A549 (cell line): ENCODE measurements around the gene SH3RF2.

ENCODE experiments used
- HOXA7 ChIP-seq: fragments of 250-450 bp; sonication (Bioruptor Pico); IDR thresholded peaks from 2 replicates; pipeline ENCODE4 v1.5.0; 2020; ENCODE audit warnings: mild to moderate bottlenecking, moderate library complexity
- SMC3 ChIP-seq: fragments of >200 bp; sonication (Bioruptor Twin); formaldehyde crosslinking; IDR thresholded peaks from 3 replicates; pipeline ENCODE4 v1.6.1; 2018; ENCODE audit warnings: inconsistent platforms

DNA sequence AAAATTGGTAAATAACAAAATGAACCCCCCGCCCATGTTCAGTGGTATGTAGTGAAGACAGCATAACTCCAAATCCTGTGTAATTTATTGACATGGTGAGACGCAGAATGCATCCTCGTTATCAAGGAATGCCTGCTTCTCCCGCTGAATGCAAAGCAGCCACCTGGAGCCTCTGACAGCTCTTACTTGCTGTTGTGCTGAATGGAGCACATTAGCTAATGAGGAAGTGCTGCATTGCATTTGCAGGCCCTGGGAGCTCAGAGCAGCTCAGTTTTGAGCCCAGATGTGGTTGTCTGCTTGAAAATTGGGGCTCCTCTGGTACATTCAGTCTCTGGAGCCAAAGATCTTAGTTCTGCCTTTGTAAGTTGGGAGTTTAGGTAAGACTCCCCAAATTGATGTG, 140.1 kb downstream of the SH3RF2 start:
- TF ChIP-seq SMC3, result no peak
- TF ChIP-seq HOXA7 (CRISPR knock-in tag), result no peak
